T47D (cell line): Measurements from ENCODE around the gene UBE2D3.

Source experiments
- DNase-seq, 2 experiments: peaks; one replicate each; pipeline versions ENCODE4 v3.0.0 to v3.0.0-alpha.2; 2011 to 2012; ENCODE audit warnings: low read depth in 1 of 2, low spot score in 1 of 2
- JUND ChIP-seq: IDR thresholded peaks from 2 replicates; pipeline ENCODE4 v1.6.1; 2012; ENCODE audit warnings: low read depth
- in situ Hi-C: cut with HindIII; loops from 2 replicates; pipeline ENCODE4 v1.10.0; 2016; ENCODE audit warnings: low sequenced_read_pairs, low pct_unique_long_range_greater_than_20kb

The UBE2D3 gene

GRCh38 chr4:102808009-102808408 is 19.3 kb downstream of the UBE2D3 start:
- in situ Hi-C loops, result no loop called here
- TF ChIP-seq JUND, result no peak
- DNase-seq, result no peak

- no peak for TF ChIP-seq JUND
- in situ Hi-C loops, result no loop called here
- DNase-seq, result no peak
These were observed 20.0 kb downstream of the UBE2D3 start for GRCh38 chr4:102807345-102807744.

GRCh38 chr4:102799816-102800215 is 27.5 kb downstream of the UBE2D3 start:
- TF ChIP-seq JUND, result no peak
- in situ Hi-C loops, result no loop called here
- no peak for DNase-seq

GRCh38 chr4:102794999-102795398 is 32.4 kb downstream of the UBE2D3 start:
- TF ChIP-seq JUND, result no peak
- DNase-seq, result no peak
- in situ Hi-C loops, result no loop called here

GRCh38 chr4:102792361-102792936 is 34.9 kb downstream of the UBE2D3 start:
- in situ Hi-C loops, result no loop called here
- DNase-seq, result no peak
- TF ChIP-seq JUND, result no peak

GRCh38 chr4:102791318-102791835 is 36.0 kb downstream of the UBE2D3 start:
- no peak for DNase-seq
- in situ Hi-C loops, result no loop called here
- TF ChIP-seq JUND, result no peak

GRCh38 chr4:102789317-102789717 is 38.0 kb downstream of the UBE2D3 start:
- peak in 1 of 2 experiments; percentile 19 for DNase-seq
- TF ChIP-seq JUND, result no peak
- in situ Hi-C loops, result no loop called here

- TF ChIP-seq JUND, result no peak
- in situ Hi-C loops, result no loop called here
These were observed 39.4 kb downstream of the UBE2D3 start for GRCh38 chr4:102787944-102788343.

GRCh38 chr4:102787096-102787881 is 40.1 kb downstream of the UBE2D3 start:
- no peak for TF ChIP-seq JUND
- in situ Hi-C loops, result no loop called here
- DNase-seq, result no peak

More at GRCh38 chr4:102787944-102788343, 39.4 kb downstream of the UBE2D3 start:
- no peak for DNase-seq

GRCh38 chr4:102786279-102786678 is 41.1 kb downstream of the UBE2D3 start:
- in situ Hi-C loops, result no loop called here
- no peak for TF ChIP-seq JUND

GRCh38 chr4:102783006-102783405 is 44.3 kb downstream of the UBE2D3 start:
- DNase-seq, result no peak
- in situ Hi-C loops, result no loop called here
- no peak for TF ChIP-seq JUND

More at GRCh38 chr4:102786279-102786678, 41.1 kb downstream of the UBE2D3 start:
- no peak for DNase-seq

- in situ Hi-C loops, result no loop called here
- no peak for TF ChIP-seq JUND
- DNase-seq, result no peak
These were observed 45.8 kb downstream of the UBE2D3 start for GRCh38 chr4:102781570-102781969.

- in situ Hi-C loops, result no loop called here
- TF ChIP-seq JUND, result no peak
- no peak for DNase-seq
These were observed 46.7 kb downstream of the UBE2D3 start for GRCh38 chr4:102780476-102781144.
